CD4-positive, alpha-beta T cell treated with Interleukin-17A for 4 hours (primary cell): ENCODE data around the gene CNIH4.
"Not testable (repeated sequence)": the region's sequence is repeated elsewhere in the genome, so short reads cannot be mapped to it uniquely, and the experiment has no call there.

ENCODE experiments used
- DNase-seq: peaks from one replicate; pipeline ENCODE4 v3.0.0-alpha.2; 2020; ENCODE audit warnings: mixed read lengths

CNIH4 gene

DNA sequence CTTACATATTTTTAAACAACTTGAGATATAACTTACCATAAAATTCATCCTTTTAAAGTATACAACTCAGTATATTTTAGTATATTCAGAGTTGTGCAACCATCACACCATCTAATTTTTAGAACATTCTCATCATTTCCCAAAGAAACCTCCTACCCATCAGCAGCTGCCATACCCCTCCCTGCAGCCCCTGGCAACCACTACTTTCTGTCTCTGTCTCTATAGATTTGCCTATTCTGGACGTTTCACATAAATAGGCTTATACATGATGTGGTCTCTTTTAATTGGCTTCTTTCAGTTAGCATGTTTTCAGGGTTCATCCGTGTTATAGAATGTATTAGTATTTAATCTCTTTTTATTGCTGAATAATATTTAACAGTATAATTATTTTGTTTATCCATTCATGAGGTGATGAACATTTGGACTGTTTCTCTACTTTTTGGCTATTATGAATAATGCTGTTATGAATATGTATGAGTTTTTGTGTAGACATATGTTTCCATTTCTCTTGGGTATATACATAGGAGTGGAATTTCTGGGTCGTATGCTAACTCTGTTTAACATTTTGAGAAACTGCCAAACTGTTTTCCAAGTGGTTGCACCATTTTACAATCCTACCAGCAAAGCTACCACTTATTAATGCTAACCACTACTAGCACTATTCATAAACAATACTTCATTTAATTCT, 48.4 kb downstream of the CNIH4 start:
- DNase-seq, result no peak

DNA sequence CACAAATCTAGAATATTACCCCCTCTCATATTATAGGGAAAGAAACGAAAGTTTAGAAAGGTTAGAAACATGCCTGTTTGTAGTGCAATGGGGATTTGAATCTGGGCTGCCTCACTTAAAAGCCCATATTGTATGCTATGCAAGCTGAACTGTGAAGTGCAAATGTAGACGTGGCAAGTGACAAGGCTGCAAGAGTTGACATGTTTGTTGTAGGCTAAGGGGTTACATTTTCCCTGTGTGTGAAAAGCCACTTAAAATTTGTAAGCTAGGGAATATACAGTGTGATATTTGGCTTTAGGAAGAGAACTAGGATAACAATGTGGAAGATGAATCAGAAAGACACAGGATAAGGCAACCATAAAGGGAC, 48.9 kb downstream of the CNIH4 start:
- no peak for DNase-seq

DNA sequence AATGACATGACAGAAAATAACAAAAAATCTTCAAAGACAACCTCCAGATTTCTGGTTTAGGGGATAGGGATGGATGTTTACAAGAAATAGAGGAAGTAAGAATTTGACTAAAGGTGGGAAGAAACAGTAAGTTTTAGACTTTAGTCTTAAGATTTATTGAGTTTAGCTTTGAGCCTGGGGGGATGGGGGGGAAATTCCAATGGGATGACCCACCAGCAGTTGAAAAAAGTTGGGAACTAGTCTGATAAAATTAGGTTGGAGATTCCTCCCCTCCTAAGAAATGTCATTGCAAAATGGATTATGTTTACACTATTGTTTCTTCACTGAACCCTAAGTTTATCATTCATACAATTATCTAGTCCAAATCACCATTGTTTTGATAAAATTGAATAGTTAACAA, 49.5 kb downstream of the CNIH4 start:
- DNase-seq, result no peak

DNA sequence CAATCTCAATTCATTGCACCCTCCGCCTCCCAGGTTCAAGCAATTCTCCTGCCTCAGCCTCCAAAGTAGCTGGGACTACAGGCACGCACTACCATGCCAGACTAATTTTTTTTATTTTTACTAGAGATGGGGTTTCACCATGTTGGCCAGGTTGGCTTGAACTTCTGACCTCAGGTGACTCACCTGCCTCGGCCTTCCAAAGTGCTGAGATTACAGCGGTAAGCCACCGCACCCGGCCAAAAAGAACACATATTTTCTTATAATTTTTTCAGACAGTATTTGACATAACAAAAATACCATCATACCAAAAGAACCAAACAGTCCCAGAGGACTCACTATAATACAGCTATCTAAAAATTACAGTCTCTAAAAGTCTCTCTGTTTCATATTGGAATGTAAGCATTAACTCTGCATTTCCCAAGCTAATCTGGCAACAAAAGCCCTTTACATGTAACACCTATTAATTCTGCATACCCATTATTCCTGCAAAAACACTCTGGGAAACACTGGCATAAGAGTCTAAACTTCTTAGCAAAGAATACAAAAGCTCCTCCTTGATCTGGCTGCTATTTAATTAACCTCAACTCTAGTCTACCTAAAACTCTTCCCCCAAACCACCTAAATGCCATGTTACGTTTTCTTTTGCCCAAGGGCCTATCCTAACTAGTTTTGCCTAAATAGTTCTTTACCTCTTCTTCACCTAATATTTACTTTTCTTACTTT, 51.1 kb downstream of the CNIH4 start:
- DNase-seq, result no peak

DNA sequence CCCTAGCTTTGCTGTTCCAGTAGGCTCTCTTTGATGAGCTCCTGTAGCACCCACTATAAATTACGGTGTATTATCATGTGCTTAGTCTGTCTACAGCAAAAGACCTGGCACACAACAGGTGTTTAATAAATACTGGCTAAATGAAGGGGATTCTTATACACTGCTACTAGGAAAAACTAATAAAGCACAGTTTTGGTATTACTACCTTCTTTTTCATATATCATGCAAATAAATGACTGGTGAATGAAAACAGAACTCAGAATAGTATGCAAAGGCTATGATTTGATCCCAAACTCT, 51.6 kb downstream of the CNIH4 start:
- DNase-seq, result no peak

DNA sequence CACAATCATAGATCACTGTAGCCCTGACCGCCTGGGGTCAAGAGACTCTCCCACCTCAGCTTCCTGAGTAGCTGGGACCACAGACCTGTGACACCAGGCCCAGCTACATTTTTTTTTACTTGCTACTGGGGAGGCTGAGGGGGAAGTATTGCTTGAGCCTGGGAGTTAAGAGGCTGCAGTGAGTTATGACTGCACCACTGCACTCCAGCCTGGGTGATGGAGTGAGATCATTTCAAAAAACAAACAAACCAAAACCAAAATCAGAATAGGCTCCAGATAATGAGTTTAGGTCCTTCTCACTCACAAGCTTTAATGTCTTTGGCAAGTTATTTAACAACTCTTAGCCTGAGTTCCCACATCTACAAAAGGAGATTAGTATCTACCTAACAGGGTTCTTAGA, 55.1 kb downstream of the CNIH4 start:
- DNase-seq, result no peak

DNA sequence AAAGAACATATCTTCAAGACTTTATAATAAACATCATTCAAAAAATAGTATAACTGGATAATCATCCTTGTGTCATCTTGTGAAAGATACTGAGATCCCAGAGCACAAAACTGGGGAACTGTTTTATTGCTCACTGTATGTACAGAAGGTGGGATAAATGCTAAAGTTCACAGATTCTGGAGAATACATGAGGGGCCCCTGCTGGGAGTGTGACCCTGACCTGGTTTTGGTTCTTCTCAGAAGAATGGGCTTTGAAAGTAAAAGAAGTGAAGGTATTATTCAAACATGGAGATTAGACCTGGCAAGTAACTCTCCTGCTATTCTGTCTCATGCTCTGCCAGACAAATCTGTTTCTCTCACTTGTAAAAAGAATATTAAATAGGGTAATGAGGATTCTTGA, 63.4 kb downstream of the CNIH4 start:
- no peak for DNase-seq

DNA sequence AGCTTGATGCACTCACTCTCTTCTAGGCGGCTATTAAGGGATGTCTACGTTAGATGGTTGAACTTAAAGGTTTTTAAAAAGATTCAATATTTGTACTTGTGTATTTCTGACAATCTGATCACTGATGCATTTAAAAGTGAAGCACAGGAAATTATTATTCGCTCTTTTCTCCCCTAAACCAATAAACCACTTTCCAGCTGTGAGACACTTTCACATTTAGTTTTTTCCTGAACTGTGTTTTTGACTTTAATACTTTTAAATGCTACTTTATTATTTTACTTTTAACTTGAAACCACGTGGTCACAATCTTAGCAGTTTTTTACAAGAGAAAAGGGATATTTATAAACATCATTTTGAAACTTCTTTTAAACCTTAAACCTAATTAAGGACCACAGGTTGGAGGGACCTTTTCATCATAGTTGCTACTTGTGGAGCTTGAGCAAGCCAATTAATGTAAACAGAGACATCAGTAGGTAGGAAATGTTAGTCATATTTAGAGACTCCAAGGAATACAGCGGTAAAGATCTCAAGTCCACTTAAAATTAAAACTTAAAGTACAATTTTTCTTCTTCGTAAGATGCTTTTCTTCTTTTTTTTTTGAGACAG, 68.7 kb downstream of the CNIH4 start:
- no peak for DNase-seq

DNA sequence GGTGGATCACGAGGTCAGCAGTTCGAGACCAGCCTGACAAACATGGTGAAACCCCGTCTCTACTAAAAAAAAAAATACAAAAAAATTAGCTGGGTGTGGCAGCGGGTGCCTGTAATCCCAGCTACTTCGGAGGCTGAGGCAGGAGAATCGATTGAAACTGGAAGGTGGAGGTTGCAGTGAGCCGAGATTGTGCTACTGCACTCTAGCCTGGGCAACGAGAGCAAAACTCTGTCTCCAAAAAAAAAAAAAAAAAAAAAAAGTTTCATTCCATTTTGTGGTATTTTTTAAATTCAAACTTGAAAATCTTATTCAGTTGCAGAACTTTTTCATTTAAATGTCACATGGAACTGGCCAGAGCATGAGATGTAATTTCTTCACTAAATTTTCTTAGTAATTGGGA, 70.2 kb downstream of the CNIH4 start:
- DNase-seq, result not testable (repeated sequence)

DNA sequence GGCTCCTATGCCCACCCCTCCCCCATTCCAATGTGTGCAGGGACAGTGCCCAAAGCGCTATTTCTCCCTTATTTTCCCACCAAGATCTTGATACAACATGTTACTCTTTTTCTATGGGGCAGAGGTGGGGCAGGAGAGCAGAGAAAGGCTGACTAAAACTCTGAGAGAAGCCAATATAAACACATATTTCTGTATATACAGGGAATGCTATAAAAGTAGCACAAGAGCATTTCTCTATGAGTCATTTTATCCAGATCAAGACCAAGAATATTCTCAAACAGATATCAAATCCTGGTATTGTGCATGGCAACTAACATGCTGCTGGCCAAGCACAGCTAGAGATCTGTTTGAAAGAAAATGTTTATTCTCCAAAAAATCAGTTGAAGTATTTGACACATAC, 70.7 kb downstream of the CNIH4 start:
- DNase-seq, result no peak

DNA sequence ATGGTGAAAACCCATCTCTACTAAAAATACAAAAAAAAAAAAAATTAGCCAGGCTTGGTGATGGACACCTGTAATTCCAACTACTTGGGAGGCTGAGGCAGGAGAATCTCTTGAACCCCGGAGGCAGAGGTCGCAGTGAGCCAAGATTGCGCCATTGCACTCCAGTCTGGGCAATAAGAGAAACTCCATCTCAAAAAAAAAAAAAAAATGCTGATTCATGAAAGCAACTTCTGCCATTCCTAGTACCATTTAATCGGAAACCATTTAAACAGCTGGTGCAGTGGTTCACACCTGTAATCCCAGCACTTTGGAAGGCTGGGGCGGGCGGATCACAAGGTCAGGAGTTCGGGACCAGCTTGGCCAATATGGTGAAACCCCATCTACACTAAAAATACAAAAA, 72.0 kb downstream of the CNIH4 start:
- DNase-seq, result not testable (repeated sequence)
